ENCODE measurements around the gene ARID4B.
A peak's percentile ranks its signal among the peaks of the same experiment; 100 is the strongest.
"Not testable (repeated sequence)": the region's sequence is repeated elsewhere in the genome, so short reads cannot be mapped to it uniquely, and the experiment has no call there.

ARID4B gene

DNA sequence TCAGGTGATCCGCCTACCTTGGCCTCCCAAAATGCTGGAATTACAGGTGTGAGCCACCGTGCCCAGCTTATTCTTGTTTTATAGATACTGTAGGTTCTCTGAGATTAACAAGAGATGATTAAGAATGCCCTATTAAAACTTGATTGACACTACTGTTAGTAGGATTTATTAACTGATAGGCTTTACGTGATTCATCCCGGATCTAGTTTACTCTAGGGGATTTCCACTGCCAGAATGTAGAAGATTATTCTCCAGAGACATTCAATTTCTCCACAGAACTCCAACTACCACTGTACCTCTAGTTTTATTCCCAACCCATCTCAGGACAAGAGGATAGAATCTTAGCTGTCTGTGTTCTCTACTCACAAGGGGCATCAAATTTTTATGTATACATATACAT is 140.7 kb downstream of the ARID4B start:
- DNase-seq = no peak

DNA sequence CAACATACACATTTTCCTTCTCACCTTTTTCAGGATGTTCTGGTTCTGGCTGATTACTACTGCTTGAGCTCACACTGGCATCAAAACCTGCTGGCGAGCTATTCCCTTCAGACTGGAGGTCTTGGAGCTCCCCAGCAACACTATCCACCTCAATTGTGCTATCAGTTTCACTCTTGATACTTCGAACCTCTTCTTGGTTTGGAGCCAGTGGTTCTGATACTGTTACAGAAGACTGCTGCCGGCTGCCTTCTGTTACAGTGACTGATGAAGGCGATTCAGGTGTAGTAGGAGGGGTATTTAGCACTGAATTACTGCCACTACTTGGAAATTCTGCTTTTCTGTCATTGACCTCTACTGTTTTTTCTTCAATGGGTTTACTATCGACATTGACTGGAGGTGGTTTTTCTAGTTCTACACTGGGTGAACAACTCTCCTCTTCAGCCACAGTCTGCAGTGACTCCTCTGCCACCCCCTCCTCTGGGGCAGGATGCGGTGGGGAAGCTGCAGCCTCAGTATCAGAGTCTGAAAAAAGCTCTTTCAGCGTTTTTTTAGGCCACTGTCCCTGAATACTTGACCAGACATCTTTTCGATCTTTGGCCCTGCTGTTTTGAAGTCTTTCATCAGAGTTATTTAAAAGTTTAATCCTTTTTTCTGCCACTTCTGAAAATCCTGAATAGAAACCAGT is 146.3 kb downstream of the ARID4B start:
- H3K9me3 Mint-ChIP-seq = no peaks in the 10 kb centered on the region
- no peaks in the 10 kb centered on the region for H3K27me3 Mint-ChIP-seq
- H3K4me3 Mint-ChIP-seq = no peak overlapping the region
- peak overlapping the region; percentile 21 for H3K27ac Mint-ChIP-seq
- DNase-seq = no peak
- no peak for ATAC-seq (replicated peaks)
- H3K36me3 Mint-ChIP-seq = peaks cover 28 to 29% of the 10 kb centered on the region in 2 donors
- H3K4me1 Mint-ChIP-seq = peaks cover 0 to 2% of the 10 kb centered on the region in 2 donors

More for the DNA sequence above, 140.7 kb downstream of the ARID4B start:
- H3K27me3 Mint-ChIP-seq = no peaks in the 10 kb centered on the region
- H3K9me3 Mint-ChIP-seq = no peaks in the 10 kb centered on the region
- H3K4me1 Mint-ChIP-seq = no peaks in the 10 kb centered on the region
- H3K36me3 Mint-ChIP-seq = peaks cover 33 to 40% of the 10 kb centered on the region in 2 donors
- no peak overlapping the region for H3K27ac Mint-ChIP-seq
- no peak overlapping the region for H3K4me3 Mint-ChIP-seq
- ATAC-seq (replicated peaks) = no peak

DNA sequence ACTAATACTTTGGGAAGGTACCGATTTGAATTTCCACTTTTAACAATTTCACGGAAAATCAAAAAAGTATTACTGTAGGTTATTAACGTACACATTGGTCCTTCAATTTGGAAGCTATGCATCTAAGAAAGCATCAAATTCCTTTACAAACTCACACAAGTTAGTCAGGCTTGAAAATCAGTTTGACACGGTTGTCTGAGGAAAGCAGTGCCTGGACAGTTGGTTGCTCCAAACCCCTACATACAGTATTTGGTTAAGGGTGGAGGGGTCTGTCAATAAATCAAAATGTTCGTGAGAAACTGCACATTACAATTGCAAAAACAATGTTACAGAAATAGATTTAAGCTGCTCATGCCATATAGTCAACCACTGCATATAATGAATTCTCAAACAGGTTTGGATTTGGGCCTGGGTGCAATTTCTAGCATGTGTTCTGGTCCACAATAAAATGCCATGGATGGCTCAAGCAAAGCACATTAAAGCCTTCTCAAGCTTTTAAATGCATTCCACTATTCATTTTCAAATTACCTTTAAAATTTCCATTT is 147.0 kb downstream of the ARID4B start:
- no peaks in the 10 kb centered on the region for H3K9me3 Mint-ChIP-seq
- H3K36me3 Mint-ChIP-seq = peaks cover 29% of the 10 kb centered on the region in 2 donors
- no peak overlapping the region for H3K27ac Mint-ChIP-seq
- H3K4me3 Mint-ChIP-seq = no peak overlapping the region
- no peak for DNase-seq
- H3K4me1 Mint-ChIP-seq = peaks cover 0 to 2% of the 10 kb centered on the region in 2 donors
- H3K27me3 Mint-ChIP-seq = no peaks in the 10 kb centered on the region
- no peak for ATAC-seq (replicated peaks)

DNA sequence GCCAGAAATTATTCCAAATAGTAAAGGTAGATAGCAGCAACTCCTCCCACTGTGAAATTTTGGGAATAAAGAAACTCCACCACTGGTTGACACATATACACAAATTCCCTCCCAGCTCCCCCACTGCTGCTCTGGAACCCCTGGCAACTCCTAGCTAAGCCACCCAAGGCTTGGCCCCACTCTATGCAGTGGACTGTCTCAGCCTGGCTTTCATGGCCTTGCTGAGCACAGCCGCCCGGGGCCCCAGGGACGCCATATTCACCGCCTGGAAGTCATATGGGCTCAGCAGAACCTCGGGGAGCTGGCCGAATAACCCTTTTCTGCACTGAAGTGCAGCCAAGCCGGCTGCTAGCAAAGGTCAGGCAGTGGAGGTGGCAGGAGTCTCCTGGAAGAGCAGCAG is 151.5 kb downstream of the ARID4B start:
- Mint-ChIP-seq H3K27ac (no peak overlapping the region), H3K4me3 (no peak overlapping the region), H3K36me3 (peaks cover 28 to 31% of the 10 kb centered on the region in 2 donors), H3K4me1 (no peaks in the 10 kb centered on the region), H3K27me3 (no peaks in the 10 kb centered on the region), H3K9me3 (no peaks in the 10 kb centered on the region)
- ATAC-seq (replicated peaks) (no peak), DNase-seq (no peak)

DNA sequence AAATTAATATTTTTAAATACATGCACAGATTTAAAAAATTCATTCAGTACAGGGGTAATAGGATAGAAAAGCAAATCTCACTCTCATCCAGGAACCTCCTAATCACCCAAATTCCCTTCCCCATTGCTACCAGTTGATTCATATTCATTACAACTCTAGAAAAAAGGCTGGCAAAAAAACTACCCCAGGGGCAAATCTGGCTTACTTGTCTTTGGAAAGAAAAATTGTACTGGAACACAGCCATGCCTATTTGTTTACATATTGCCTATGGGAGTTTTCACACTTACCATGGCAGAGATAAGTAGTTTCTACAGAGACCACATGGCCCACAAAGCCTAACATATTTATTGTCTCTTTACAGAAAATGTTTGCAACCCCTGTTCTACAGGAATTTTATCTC is 158.0 kb downstream of the ARID4B start:
- H3K9me3 Mint-ChIP-seq = no peaks in the 10 kb centered on the region
- no peak overlapping the region for H3K4me3 Mint-ChIP-seq
- no peaks in the 10 kb centered on the region for H3K27me3 Mint-ChIP-seq
- no peak for DNase-seq
- no peaks in the 10 kb centered on the region for H3K4me1 Mint-ChIP-seq
- ATAC-seq (replicated peaks) = no peak
- peaks cover 25 to 34% of the 10 kb centered on the region in 2 donors for H3K36me3 Mint-ChIP-seq
- no peak overlapping the region for H3K27ac Mint-ChIP-seq

DNA sequence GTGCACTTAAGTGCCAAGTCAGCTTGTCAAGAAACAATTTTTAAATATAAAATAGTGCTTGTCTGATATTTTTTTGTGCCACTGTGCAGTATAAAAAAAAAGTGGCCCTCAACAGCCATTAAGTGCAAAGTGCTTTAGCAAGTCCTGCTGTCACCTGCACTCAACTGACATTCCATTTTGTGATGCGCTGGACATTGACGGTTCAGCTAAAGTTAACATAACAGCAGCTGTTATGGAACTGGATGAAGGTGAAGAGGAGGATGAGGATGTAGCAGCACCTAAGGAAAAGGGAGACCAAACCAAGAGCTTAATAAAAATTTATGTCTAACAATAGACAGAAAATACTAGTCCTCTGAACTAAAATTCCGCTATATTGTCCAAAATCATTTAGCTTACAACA is 159.6 kb downstream of the ARID4B start:
- ATAC-seq (replicated peaks) = no peak
- Mint-ChIP-seq H3K4me1 (no peaks in the 10 kb centered on the region), H3K27ac (no peak overlapping the region)

DNA sequence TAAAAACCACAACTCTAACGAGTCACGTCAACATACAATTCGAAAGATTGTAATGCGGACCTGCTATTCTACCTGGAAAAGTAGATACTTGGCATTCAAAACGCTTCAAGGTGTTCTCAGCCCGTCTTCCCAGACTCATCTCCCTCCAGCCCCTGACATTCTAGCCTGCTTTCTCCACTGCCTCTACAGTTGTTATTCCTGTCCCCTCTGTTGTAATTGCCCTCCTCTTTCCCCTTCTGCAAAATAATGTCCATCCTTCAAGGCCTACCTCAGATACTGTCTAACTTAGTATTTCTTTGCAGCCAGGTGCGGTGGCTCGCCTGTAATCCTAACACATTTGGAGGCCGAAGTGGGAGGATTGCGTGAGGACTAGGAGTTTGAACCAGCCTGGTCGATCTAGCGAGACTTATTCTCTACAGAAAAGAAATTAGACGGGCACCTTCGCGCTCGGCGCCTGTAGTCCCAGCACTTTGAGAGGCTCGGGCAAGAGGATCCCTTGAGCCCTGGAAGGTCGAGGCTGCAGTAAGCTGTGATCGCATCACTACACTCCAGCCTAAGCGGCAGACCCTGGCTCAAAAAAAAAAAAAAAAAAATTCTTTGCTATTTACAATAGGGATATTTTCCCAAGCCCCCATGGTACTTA is 166.2 kb downstream of the ARID4B start:
- Mint-ChIP-seq H3K4me1 (peaks cover 4 to 27% of the 10 kb centered on the region in 2 donors), H3K27me3 (no peaks in the 10 kb centered on the region), H3K9me3 (peaks cover 0 to 2% of the 10 kb centered on the region in 2 donors), H3K36me3 (peaks cover 19 to 22% of the 10 kb centered on the region in 2 donors), H3K4me3 (peak overlapping the region; percentile 91 to 93), H3K27ac (peak overlapping the region; percentile 97)
- DNase-seq = no peak
- no peak for ATAC-seq (replicated peaks)

More for the DNA sequence above, 159.6 kb downstream of the ARID4B start:
- Mint-ChIP-seq H3K27me3 (no peaks in the 10 kb centered on the region), H3K9me3 (peaks cover 0 to 2% of the 10 kb centered on the region in 2 donors), H3K36me3 (peaks cover 25 to 32% of the 10 kb centered on the region in 2 donors), H3K4me3 (no peak overlapping the region)
- DNase-seq = no peak

DNA sequence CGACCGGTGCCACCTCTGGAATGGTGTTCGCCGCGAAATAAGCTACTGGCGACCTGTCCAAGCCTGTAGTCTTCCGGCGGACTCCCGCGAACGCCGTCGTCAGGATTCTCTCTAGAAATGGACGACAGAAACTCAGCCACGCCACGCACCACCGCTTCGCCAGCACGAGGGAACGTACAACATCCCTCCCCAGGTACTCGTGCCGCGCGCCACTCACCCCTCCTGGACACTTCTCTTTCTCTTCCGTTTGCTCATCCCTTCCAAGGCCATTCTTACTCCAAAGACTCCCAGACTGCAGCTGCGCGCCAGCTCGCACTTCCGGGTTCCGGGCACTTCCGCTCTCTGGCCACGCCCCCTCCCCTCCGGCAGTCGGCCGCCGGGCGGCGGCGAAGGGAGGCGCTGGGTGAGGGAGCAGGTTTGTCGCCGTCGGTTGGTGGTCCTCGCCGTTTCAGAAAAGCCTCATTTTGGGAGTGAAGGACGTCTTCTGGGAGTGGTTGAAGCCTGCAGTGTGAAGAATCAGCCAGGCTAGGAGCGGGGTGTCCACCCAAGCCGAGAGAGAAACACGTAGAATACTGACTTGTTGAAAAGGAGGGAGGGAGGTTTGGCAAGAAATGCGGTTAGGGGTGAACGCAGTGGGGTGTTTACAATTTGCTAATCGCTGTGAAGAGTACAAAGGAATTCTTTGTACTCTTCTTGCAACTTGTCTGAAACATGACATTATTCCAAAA is 166.9 kb downstream of the ARID4B start, which contains the start of gene RBM34:
Gene RBM34 (minus strand): TSS at position 294 of the 728 bp plus-strand sequence. CDS start 24 bp downstream, at position 270.
- Mint-ChIP-seq H3K36me3 (peaks cover 19 to 22% of the 10 kb centered on the region in 2 donors), H3K4me1 (peaks cover 4 to 27% of the 10 kb centered on the region in 2 donors), H3K27me3 (no peaks in the 10 kb centered on the region), H3K4me3 (peak within 1 kb of the TSS; percentile 91 to 93), H3K27ac (peak within 1 kb of the TSS; percentile 97), H3K9me3 (peaks cover 0 to 2% of the 10 kb centered on the region in 2 donors)
- DNase-seq (peak; percentile 87), ATAC-seq (replicated peaks) (peak; percentile 93 to 95)

DNA sequence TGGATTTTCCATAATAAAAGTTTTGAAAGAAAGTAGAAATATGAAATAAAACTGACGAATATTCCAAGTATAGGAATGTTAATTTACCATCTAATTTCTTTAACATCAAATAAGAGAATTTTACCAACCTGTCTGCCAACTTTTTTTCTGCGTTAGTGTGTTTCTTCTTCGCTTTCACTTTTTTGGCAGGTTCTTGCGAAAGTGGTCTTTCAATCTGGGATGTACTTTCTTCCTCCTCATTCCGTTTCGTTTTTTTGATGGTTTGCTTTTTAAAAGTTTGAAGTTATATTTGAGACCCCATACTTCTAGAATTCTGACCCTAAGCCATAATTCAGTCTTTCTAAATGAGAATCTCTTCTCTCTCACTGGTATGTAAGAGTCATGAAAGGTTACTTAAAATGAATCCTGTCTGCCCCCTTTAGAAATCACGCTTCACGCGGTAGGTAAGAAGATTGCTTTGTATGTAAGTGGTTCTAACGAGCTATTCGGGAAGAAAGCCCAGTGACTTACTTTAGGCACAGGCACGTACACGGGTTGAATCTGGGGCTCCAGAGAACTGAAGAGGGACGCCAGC is 167.5 kb downstream of the ARID4B start:
- ATAC-seq (replicated peaks) (peak; percentile 70 to 72), DNase-seq (no peak)
- Mint-ChIP-seq H3K27ac (peak overlapping the region; percentile 97), H3K36me3 (peaks cover 19 to 25% of the 10 kb centered on the region in 2 donors), H3K27me3 (no peaks in the 10 kb centered on the region), H3K4me1 (peaks cover 4 to 27% of the 10 kb centered on the region in 2 donors), H3K4me3 (peak overlapping the region; percentile 91 to 93), H3K9me3 (peaks cover 0 to 2% of the 10 kb centered on the region in 2 donors)

DNA sequence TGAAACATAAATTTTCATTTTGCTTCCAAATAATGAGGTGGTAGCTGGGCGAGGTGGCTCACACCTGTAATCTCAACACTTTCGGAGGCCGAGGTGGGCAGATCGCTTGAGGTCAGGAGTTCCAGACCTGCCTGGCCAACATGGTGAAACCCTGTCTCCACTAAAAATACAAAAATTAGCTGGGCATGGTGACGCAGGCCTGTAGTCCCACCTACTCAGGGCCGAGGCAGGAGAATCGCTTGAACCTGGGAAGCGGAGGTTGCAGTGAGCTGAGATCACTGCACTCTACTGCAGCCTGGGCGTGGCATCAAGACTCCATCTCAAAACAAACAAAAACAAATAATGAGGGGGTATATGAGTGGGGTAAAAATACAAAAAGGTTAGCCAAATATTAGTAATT is 168.0 kb downstream of the ARID4B start:
- not testable (repeated sequence) for DNase-seq; ATAC-seq (replicated peaks); H3K27me3 Mint-ChIP-seq; H3K9me3 Mint-ChIP-seq
- Mint-ChIP-seq H3K4me1 (peaks cover 4 to 27% of the 10 kb centered on the region in 2 donors), H3K27ac (peak overlapping the region; percentile 97), H3K4me3 (peak overlapping the region; percentile 91 to 93), H3K36me3 (peaks cover 19 to 24% of the 10 kb centered on the region in 2 donors)

DNA sequence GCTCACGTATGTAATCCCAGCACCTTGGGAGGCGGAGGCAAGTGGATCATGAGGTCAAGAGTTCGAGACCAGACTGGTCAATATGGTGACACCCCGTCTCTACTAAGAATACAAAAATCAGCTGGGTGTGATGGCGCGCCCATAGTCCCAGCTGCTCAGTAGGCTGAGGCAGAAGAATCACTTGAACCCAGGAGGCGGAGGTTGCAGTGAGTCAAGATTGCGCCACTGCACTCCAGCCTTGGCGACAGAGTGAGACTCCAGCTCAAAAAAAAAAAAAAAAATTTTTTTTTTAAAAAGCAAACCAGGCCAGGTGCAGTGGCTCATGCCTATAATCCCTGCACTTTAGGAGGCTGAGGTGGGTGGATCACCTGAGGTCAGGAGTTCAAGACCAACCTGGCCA is 168.7 kb downstream of the ARID4B start:
- ATAC-seq (replicated peaks); H3K9me3 Mint-ChIP-seq; H3K27me3 Mint-ChIP-seq; DNase-seq: not testable (repeated sequence)
- Mint-ChIP-seq H3K36me3 (peaks cover 21 to 22% of the 10 kb centered on the region in 2 donors), H3K4me1 (peaks cover 4 to 29% of the 10 kb centered on the region in 2 donors), H3K27ac (peak overlapping the region; percentile 65), H3K4me3 (peak overlapping the region in 1 of 2 donors; percentile 93)

DNA sequence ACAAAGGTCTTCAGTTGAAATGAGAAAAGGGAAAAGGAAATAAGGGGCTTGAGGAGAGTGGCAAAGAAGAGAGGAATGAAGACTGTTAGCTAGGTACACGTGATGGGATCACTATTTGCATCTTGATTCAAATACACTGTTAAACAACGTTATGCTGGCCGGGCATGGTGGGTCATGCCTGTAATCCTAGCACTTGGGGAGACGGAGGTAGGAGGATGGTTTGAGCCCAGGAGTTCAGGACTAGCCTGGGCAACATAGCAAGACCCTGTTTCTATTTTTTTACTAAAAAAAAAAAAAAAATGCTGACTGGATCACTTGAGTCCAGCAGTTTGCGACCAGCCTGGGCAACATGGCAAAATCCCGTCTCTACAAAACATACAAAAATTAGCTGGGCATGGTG is 169.3 kb downstream of the ARID4B start:
- Mint-ChIP-seq H3K9me3 (no peaks in the 10 kb centered on the region), H3K4me3 (peak overlapping the region in 1 of 2 donors; percentile 39), H3K27me3 (no peaks in the 10 kb centered on the region), H3K36me3 (peaks cover 23 to 26% of the 10 kb centered on the region in 2 donors), H3K4me1 (peaks cover 4 to 35% of the 10 kb centered on the region in 2 donors), H3K27ac (no peak overlapping the region)
- no peak for ATAC-seq (replicated peaks)
- no peak for DNase-seq

DNA sequence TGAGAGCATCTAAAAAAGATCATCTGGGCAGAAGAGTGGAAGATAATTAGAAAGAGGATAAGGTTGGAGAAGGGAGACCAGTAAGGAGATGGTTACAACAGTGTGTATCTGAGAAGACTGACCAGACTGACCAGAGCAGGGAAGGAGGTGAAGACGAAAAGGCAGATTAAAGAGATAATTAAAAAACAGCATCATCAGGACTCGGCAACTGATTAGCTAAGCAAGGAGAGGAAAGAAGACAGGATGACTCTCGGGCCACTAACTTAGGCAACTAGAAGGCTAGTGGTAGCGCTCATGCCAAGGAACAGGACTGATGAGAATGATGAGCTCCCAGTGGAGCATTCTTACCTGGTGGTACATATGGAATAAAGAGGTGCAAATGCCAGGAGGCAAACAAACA is 170.8 kb downstream of the ARID4B start:
- Mint-ChIP-seq H3K4me1 (peaks cover 4 to 33% of the 10 kb centered on the region in 2 donors), H3K36me3 (peaks cover 23 to 26% of the 10 kb centered on the region in 2 donors), H3K27me3 (no peaks in the 10 kb centered on the region), H3K9me3 (no peaks in the 10 kb centered on the region), H3K27ac (no peak overlapping the region), H3K4me3 (no peak overlapping the region)
- ATAC-seq (replicated peaks) = no peak
- DNase-seq = no peak

DNA sequence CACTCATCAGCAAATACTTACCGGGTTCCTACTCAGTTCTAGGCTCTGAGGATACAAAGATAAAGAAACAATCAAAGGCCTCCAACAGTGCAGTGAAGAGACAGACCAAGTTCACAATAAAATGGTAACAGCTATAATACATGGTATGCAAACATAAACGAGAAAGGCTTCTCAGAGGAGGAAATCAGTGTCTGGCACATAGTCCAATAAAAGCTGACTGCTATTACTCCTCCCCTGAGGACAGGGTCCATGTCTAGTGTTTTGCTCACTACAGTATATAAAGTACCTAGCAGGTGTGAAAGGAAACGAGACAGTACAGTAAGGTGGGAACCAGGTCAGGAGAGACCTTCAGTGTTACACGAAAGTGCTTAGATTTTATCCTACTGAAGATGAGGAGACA is 171.2 kb downstream of the ARID4B start:
- no peaks in the 10 kb centered on the region for H3K27me3 Mint-ChIP-seq
- H3K9me3 Mint-ChIP-seq = no peaks in the 10 kb centered on the region
- no peak overlapping the region for H3K4me3 Mint-ChIP-seq
- H3K4me1 Mint-ChIP-seq = peaks cover 3 to 29% of the 10 kb centered on the region in 2 donors
- peaks cover 23 to 26% of the 10 kb centered on the region in 2 donors for H3K36me3 Mint-ChIP-seq
- no peak for ATAC-seq (replicated peaks)
- no peak for DNase-seq
- no peak overlapping the region for H3K27ac Mint-ChIP-seq

All from stimulated activated naive B cell treated with anti-CD40 and anti-IgM and Interleukin-4, amounts not matched to agents 10 μg/mL and 1 μg/mL and 100 μg/mL, for 72 hours (primary cell).